ENCODE measurements around the gene SPRED2. TPM values are rescaled to one million over a fixed set of nuclear protein-coding genes. Genes with fewer than 3 reads are reported as not detected.

SPRED2 gene
- total and polyA plus RNA-seq, 2 of the 8 experiments (the other 6 are each of a cell fraction or from before 2014, with no cell fraction given) = 15.3 to 22.5 TPM

DNA sequence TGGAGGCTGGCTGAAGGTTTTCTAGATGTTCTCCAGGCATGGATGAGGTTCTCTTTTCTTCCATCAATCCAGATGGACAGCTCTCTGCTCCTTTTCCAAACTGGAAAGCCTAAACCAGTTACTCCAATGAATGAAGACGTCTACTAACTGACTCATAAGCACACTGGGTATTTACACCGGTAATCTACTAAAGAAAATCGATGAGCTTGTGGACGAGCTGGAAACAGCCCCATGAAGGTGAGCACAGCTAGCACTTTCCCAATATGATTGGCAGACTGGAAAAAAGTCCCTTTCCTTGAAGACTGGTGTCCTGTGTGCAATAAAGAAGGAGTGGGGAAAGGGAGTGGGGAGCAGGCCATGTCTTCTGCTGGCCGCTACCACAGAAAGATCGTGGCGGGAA lies 120.8 kb downstream of the SPRED2 start:
- WGBS, 2 experiments (ENCODE audit: extremely low coverage in 1 of 2, insufficient coverage in 1 of 2, insufficient read length in 1 of 2, insufficient replicate concordance in 2 of 2, low coverage in 1 of 2, low lambda C conversion rate in 2 of 2, missing lambda C conversion rate in 1 of 2) = 92% methylated on average over 7 of the region's 7 CpGs; no CpG with 5 or more reads in 1 of the 2 experiments
- Histone ChIP-seq H4K91ac (replicated peaks; ENCODE audit: insufficient read length, low read length) (no peak overlapping the region), H3K9ac (replicated peaks in 1 of 4; ENCODE audit: extremely low read depth in 1 of 4, low read depth in 3 of 4, low read length in 3 of 4) (no peak overlapping the region), H2BK12ac (ENCODE audit: low read depth, low read length) (no peak overlapping the region), H4K5ac (ENCODE audit: insufficient read length, low read depth, low read length) (no peak overlapping the region), H2BK120ac (replicated peaks; ENCODE audit: low read depth, low read length) (no peak overlapping the region), H2AFZ (ENCODE audit: low read length) (no peak overlapping the region), H3K4me2 (ENCODE audit: insufficient read depth in 1 of 2, low read depth in 2 of 2, low read length in 2 of 2) (no peak overlapping the region), H2AK5ac (ENCODE audit: low read depth, low read length) (no peak overlapping the region), H3K14ac (ENCODE audit: insufficient read length) (no peak overlapping the region), H3K79me1 (ENCODE audit: low read depth, low read length) (no peaks in the 10 kb centered on the region), H3K4ac (replicated peaks; ENCODE audit: insufficient read length, low read depth, low read length) (no peak overlapping the region), H3K23me2 (ENCODE audit: low read depth, low read length) (no peaks in the 10 kb centered on the region; the same call in 1 of the 2 replicates), H2BK15ac (ENCODE audit: low read length) (no peak overlapping the region), H4K20me1 (replicated peaks in 1 of 2; ENCODE audit: control insufficient read depth in 1 of 2, insufficient read depth in 2 of 2, low read length in 2 of 2) (peaks cover 0 to 3% of the 10 kb centered on the region in 2 experiments), H3K27me3 (replicated peaks in 1 of 4; ENCODE audit: control insufficient read depth in 3 of 4, extremely low read depth in 1 of 4, insufficient read depth in 3 of 4, low read length in 3 of 4) (no peaks in the 10 kb centered on the region), H3K4me3 (ENCODE audit: extremely low read depth in 1 of 4, insufficient read depth in 2 of 4, low read depth in 3 of 4, low read length in 4 of 4) (no peak overlapping the region), H3K23ac (ENCODE audit: insufficient read length) (no peak overlapping the region), H3K27ac (ENCODE audit: low read depth, low read length) (no peak overlapping the region), H2BK20ac (ENCODE audit: low read length) (no peak overlapping the region), H3K18ac (ENCODE audit: extremely low read depth, low read length) (no peak overlapping the region), H3K79me2 (ENCODE audit: control insufficient read depth in 1 of 2, insufficient read depth in 2 of 2, low read length in 2 of 2) (no peaks in the 10 kb centered on the region), H2BK5ac (ENCODE audit: low read depth, low read length) (no peak overlapping the region), H4K8ac (ENCODE audit: extremely low read depth, insufficient read depth, low read length) (no peak overlapping the region), H3K9me3 (ENCODE audit: insufficient read depth in 2 of 2, low read depth in 1 of 2, low read length in 1 of 2) (no peaks in the 10 kb centered on the region), H3K56ac (replicated peaks; ENCODE audit: insufficient read length, low read depth, low read length) (no peak overlapping the region), H3K4me1 (replicated peaks in 1 of 4; ENCODE audit: control insufficient read depth in 3 of 4, insufficient read depth in 4 of 4, low read length in 3 of 4) (no peaks in the 10 kb centered on the region), H3K36me3 (ENCODE audit: control insufficient read depth in 2 of 4, insufficient read depth in 4 of 4, low read length in 3 of 4) (peaks cover 0 to 6% (median 0%) of the 10 kb centered on the region in 4 experiments; a peak in 1 of 8 replicates)
- ChIA-PET POLR2A (ENCODE audit: partially characterized antibody) (no interaction called here), CTCF (ENCODE audit: partially characterized antibody) (interaction anchor here (0.7 to 2.3 kb wide), 6 partner anchors 9 to 395 kb away, joined by 3 to 13 read pairs (median 3); no protein-coding TSS in a partner anchor)
- DNase-seq (ENCODE audit: low read depth in 1 of 2, low spot score in 2 of 2) (no peak), FAIRE-seq (no peak)
- TF ChIP-seq CREB1 (IDR thresholded peaks at IDR 0.05) = no peak
- TF ChIP-seq EZH2 (IDR thresholded peaks at IDR 0.05; ENCODE audit: low read depth, low read length, severe bottlenecking) = no peak
- no peak for TF ChIP-seq CEBPB (IDR thresholded peaks at IDR 0.05; ENCODE audit: low read depth, low read length)
- TF ChIP-seq CHD2 (IDR thresholded peaks at IDR 0.05; ENCODE audit: low read length) = no peak
- TF ChIP-seq, protein P1, sequence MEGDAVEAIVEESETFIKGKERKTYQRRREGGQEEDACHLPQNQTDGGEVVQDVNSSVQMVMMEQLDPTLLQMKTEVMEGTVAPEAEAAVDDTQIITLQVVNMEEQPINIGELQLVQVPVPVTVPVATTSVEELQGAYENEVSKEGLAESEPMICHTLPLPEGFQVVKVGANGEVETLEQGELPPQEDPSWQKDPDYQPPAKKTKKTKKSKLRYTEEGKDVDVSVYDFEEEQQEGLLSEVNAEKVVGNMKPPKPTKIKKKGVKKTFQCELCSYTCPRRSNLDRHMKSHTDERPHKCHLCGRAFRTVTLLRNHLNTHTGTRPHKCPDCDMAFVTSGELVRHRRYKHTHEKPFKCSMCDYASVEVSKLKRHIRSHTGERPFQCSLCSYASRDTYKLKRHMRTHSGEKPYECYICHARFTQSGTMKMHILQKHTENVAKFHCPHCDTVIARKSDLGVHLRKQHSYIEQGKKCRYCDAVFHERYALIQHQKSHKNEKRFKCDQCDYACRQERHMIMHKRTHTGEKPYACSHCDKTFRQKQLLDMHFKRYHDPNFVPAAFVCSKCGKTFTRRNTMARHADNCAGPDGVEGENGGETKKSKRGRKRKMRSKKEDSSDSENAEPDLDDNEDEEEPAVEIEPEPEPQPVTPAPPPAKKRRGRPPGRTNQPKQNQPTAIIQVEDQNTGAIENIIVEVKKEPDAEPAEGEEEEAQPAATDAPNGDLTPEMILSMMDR (IDR thresholded peaks at IDR 0.05; ENCODE audit: control extremely low read depth in 1 of 3, insufficient read depth in 1 of 3, low read depth in 1 of 3, low read length in 3 of 3) = no peak
- no peak for TF ChIP-seq KDM4A (IDR thresholded peaks at IDR 0.05; ENCODE audit: low read depth, low read length, severe bottlenecking)
- no peak for TF ChIP-seq POLR2A (IDR thresholded peaks at IDR 0.05; ENCODE audit: control extremely low read depth in 1 of 2, low read depth in 2 of 2, low read length in 2 of 2)
- no peak for TF ChIP-seq JUND (IDR thresholded peaks at IDR 0.05; ENCODE audit: low read length)
- no peak for TF ChIP-seq RFX5 (IDR thresholded peaks at IDR 0.05; ENCODE audit: borderline replicate concordance, low read depth, low read length)
- TF ChIP-seq KDM5A (IDR thresholded peaks at IDR 0.05; ENCODE audit: low read length) = no peak

Data from H1 (cell line).